Measurements from ENCODE around the gene TLL2. TPM values are rescaled to one million over a fixed set of nuclear protein-coding genes. Genes with fewer than 3 reads are reported as not detected.

TLL2 gene
- 0.32 and 0.79 TPM in 2 replicates for total RNA-seq (2014; rRNA removed; shearing (Covaris generic))

DNA sequence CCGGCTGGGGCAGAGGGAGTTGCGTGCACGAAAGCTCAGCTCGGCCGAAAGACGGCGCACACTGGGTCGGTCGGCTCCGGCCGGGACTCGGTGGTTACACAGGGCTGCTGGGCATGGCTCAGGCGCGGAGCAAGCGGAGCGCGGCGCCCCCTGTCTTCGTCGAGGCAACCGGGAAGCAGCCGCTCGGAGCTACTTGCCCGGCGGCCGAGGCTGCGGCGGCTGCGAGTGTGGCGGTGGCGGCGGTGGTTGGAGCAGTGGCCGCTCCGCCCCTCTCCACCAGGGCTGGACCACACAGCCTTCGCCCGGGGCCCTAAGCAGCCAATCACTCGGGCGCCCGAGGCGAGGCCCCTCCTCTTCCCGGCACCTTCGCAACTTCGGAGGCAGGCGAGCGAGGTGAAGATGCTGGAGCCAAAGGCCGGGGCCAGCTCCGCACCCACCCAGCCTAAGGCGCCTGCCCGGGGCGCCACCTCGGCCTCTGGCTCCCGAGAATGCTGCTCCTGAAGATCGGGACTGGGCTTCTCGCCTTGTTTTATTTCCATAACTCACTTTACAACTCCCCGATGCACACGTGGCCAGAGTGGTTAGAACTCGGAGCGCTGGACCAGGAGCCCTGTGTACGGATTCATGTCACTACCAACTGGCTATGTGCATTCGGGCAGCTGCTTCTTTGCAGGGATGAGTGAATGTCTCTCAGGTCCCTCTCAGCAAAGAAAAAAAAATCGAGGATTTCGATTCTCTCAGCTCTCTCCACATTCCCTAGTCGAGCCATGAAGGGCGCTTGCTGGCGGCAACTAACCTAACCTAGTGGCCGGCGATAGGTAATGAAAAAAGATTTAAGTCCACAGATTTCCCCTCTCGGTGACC is at the start of gene TLL2:
Gene TLL2 (minus strand): TSS at position 229 of the 864 bp plus-strand sequence. CDS start 241 bp downstream, outside the sequence.

DNA sequence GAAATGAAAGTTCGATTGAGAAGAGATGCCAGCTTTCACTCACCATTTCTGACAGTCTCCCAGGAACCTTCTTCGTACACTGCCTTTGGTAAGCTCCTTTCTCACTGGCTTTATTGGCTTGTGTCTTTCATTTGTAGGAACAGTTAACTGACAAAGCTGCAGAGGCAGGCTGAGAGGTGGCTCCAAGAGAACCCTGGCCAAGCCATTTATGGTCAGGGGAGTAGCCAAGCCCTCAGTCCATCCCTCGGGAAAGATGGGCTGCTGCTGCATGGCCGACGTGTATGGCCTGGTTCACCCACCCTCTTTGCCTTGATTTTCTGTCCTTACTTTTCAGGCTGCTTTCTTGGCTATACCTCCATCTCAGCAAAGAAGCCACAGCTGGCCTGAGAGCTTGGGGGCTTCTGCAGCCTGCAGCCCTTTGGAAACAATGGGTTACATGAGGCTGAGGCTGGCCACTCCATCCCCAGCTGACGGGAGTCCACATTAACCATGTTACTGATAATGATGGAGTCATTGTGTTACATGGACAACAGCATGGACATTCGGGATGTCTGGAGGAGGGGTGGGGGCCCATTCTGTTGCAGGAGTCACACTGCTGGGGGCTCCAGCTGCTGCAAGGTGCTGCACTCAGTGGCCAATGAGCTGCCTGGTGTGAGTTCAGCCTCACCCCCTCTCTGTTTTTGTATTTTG is 154.7 kb downstream of the TLL2 start, which contains the start of gene OPALIN:
Gene OPALIN (minus strand): TSS at position 152 of the 690 bp plus-strand sequence. CDS start 106 bp downstream, at position 46.

Other genes with a start within 250 kb of the TLL2 start
- gene BLNK, start 242.4 kb downstream of the TLL2 start, total RNA-seq (2014; rRNA removed; shearing (Covaris generic)), result not detected in 2 replicates
- not detected in 2 replicates for gene DNTT, start 209.5 kb downstream of the TLL2 start, total RNA-seq (2014; rRNA removed; shearing (Covaris generic))
- gene OPALIN, start 154.9 kb downstream of the TLL2 start, total RNA-seq (2014; rRNA removed; shearing (Covaris generic)), result not detected in 2 replicates
- 51.9 and 72.9 TPM in 2 replicates for gene TM9SF3, start 73.1 kb upstream of the TLL2 start, total RNA-seq (2014; rRNA removed; shearing (Covaris generic))
- gene PIK3AP1, start 206.6 kb upstream of the TLL2 start, total RNA-seq (2014; rRNA removed; shearing (Covaris generic)), result 2.0 and 2.9 TPM in 2 replicates

Measured in A375 (cell line).